GM12878 (cell line): ENCODE data around the gene PRRC2C. TPM values are rescaled to one million over a fixed set of nuclear protein-coding genes. Genes with fewer than 3 reads are reported as not detected.

Source experiments
- ATAC-seq: fragments of 200-7000 bp; cut with Tn5 transposase; 3 replicates; pipeline ENCODE4 v1.9.1; 2020; ENCODE audit warnings: mild to moderate bottlenecking, moderate library complexity
- BruUV-seq: library from RNA; stranded (reverse); fragments of 400-500 nt; replicated peaks from 2 replicates; lab custom pipeline; 2021; lab: Mats Ljungman, UMichigan
- CTCF ChIA-PET: fragments of 300-600 bp; sonication (Branson Sonifier 250); formaldehyde crosslinking; extraction: SDS; loops from one replicate; lab custom pipeline; 2021; ENCODE audit warnings: inconsistent platforms; lab: Yijun Ruan, JAX
- POLR2A ChIA-PET: fragments of 350-600 bp; formaldehyde crosslinking; extraction: SDS; loops from one replicate; lab custom pipeline; 2021; ENCODE audit warnings: inconsistent platforms; lab: Charles Lee
- RAD21 ChIA-PET: fragments of 300-600 bp; sonication (Branson Sonifier 250); formaldehyde crosslinking; loops from one replicate; lab custom pipeline; 2023; ENCODE audit warnings: antibody characterized with exemption; ENCODE audit not compliant: unreplicated experiment; lab: Charles Lee
- SMC1A ChIA-PET: fragments of 300-600 bp; sonication (Branson Sonifier 250); formaldehyde crosslinking; loops from one replicate; lab custom pipeline; 2023; ENCODE audit not compliant: unreplicated experiment, uncharacterized antibody; lab: Charles Lee
- DNase-seq: peaks from one replicate; pipeline ENCODE4 v3.0.0-alpha.2; 2011; ENCODE audit warnings: low read depth, low spot score
- FAIRE-seq: peaks from 3 replicates; lab custom pipeline; 2011; peaks lifted over from hg19 to GRCh38; lab: Jason Lieb, UNC
- H2AFZ ChIP-seq: 2 replicates; pipeline ENCODE4 v1.6.0; 2011; ENCODE audit warnings: low read depth, low read length, control low read depth; ENCODE audit not compliant: control insufficient read depth
- H3K27ac ChIP-seq: 2 replicates; pipeline ENCODE4 v1.5.1; 2011; ENCODE audit warnings: control low read depth; ENCODE audit not compliant: control insufficient read depth, insufficient read depth
- H3K27me3 ChIP-seq, 2 experiments: replicated peaks in 1 of 2; 2 replicates each; pipeline versions ENCODE4 v1.6.0 to v1.6.1; 2011; ENCODE audit warnings: low read length in 1 of 2; ENCODE audit not compliant: control insufficient read depth in 2 of 2, insufficient read depth in 2 of 2
- H3K36me3 ChIP-seq, 2 experiments: 2 replicates each; pipeline ENCODE4 v1.5.1; 2011; ENCODE audit warnings: low read length in 1 of 2; ENCODE audit not compliant: control insufficient read depth in 2 of 2, insufficient read depth in 2 of 2
- H3K4me1 ChIP-seq: 2 replicates; pipeline ENCODE4 v1.6.1; 2011; ENCODE audit warnings: mild to moderate bottlenecking, low read length, moderate library complexity, mixed read lengths; ENCODE audit not compliant: control insufficient read depth, insufficient read depth
- H3K4me2 ChIP-seq: 2 replicates; pipeline ENCODE4 v1.6.0; 2011; ENCODE audit warnings: control low read depth; ENCODE audit not compliant: control insufficient read depth, insufficient read depth
- H3K4me3 ChIP-seq: fragments of 200-600 bp; sonication (generic); 2 replicates; pipeline ENCODE4 v1.5.1; 2016
- H3K79me2 ChIP-seq: 2 replicates; pipeline ENCODE4 v1.6.0; 2011; ENCODE audit warnings: low read length; ENCODE audit not compliant: control insufficient read depth, insufficient read depth
- H3K9ac ChIP-seq: 2 replicates; pipeline ENCODE4 v1.8.0; 2011; ENCODE audit warnings: low read length, control low read depth, mixed read lengths; ENCODE audit not compliant: control insufficient read depth, insufficient read depth
- H3K9me3 ChIP-seq: replicated peaks from 3 replicates; pipeline ENCODE4 v1.5.1; 2011; ENCODE audit warnings: mild to moderate bottlenecking, low read length; ENCODE audit not compliant: control insufficient read depth, insufficient read depth
- H4K20me1 ChIP-seq: 2 replicates; pipeline ENCODE4 v1.6.0; 2011; ENCODE audit not compliant: control insufficient read depth, insufficient read depth
- CBX3 ChIP-seq: fragments of 200-600 bp; sonication (generic); IDR thresholded peaks from 2 replicates; pipeline ENCODE4 v1.6.1; 2016; ENCODE audit warnings: low read depth, borderline replicate concordance
- CBX5 ChIP-seq: sonication (generic); IDR thresholded peaks from 2 replicates; pipeline ENCODE4 v1.6.1; 2016; ENCODE audit warnings: low read depth, moderate library complexity, mild to moderate bottlenecking, inconsistent platforms
- FOXK2 ChIP-seq: fragments of 450-650 bp; IDR thresholded peaks from 2 replicates; pipeline ENCODE4 v1.6.1; 2017; ENCODE audit warnings: mild to moderate bottlenecking, moderate library complexity
- GABPA ChIP-seq: IDR thresholded peaks from 2 replicates; pipeline ENCODE4 v1.6.1; 2014; ENCODE audit warnings: antibody characterized with exemption, low read depth, mild to moderate bottlenecking, inconsistent platforms
- GATAD2B ChIP-seq: fragments of 450-650 bp; conservative IDR thresholded peaks from 2 replicates; pipeline ENCODE4 v1.6.1; 2017; ENCODE audit warnings: low read depth, mild to moderate bottlenecking, moderate library complexity
- HDAC2 ChIP-seq: fragments of 200-600 bp; sonication (generic); IDR thresholded peaks from 2 replicates; pipeline ENCODE4 v1.6.1; 2017
- JUND ChIP-seq: IDR thresholded peaks from 2 replicates; pipeline ENCODE4 v1.6.1; 2012; ENCODE audit warnings: low read depth, mild to moderate bottlenecking, low read length, improper control_type of control experiment, moderate library complexity
- KLF5 ChIP-seq: fragments of 450-650 bp; IDR thresholded peaks from 2 replicates; pipeline ENCODE4 v1.6.1; 2014; ENCODE audit warnings: mild to moderate bottlenecking; ENCODE audit not compliant: partially characterized antibody
- MEF2B ChIP-seq: fragments of 450-650 bp; IDR thresholded peaks from 2 replicates; pipeline ENCODE4 v1.6.1; 2018; ENCODE audit warnings: mild to moderate bottlenecking, moderate library complexity; ENCODE audit not compliant: partially characterized antibody, poor library complexity, severe bottlenecking
- NFIC ChIP-seq: IDR thresholded peaks from 2 replicates; pipeline ENCODE4 v1.6.1; 2012; ENCODE audit warnings: low read depth, mild to moderate bottlenecking, inconsistent platforms, low read length, moderate library complexity
- PAX8 ChIP-seq: fragments of 450-650 bp; IDR thresholded peaks from 2 replicates; pipeline ENCODE4 v1.6.1; 2017; ENCODE audit warnings: mild to moderate bottlenecking, moderate library complexity
- POU2F2 ChIP-seq: IDR thresholded peaks from 3 replicates; pipeline ENCODE4 v1.6.1; 2011; ENCODE audit warnings: low read depth, mild to moderate bottlenecking, low read length, borderline replicate concordance
- RB1 ChIP-seq: fragments of 450-650 bp; formaldehyde crosslinking; IDR thresholded peaks from 2 replicates; pipeline ENCODE4 v1.6.1; 2017; ENCODE audit warnings: mild to moderate bottlenecking, borderline replicate concordance
- WRNIP1 ChIP-seq: IDR thresholded peaks from 2 replicates; pipeline ENCODE4 v1.6.1; 2011; ENCODE audit warnings: low read depth, low read length, improper control_type of control experiment, borderline replicate concordance
- YBX1 ChIP-seq: fragments of 450-650 bp; IDR thresholded peaks from 2 replicates; pipeline ENCODE4 v1.6.1; 2016; ENCODE audit warnings: antibody characterized with exemption
- ZNF384 ChIP-seq: IDR thresholded peaks from 2 replicates; pipeline ENCODE4 v1.6.1; 2012; ENCODE audit warnings: low read depth, mild to moderate bottlenecking, low read length, improper control_type of control experiment, borderline replicate concordance
- WGBS: methylation state at CpG from one replicate; pipeline ENCODE4 v1.1.6; 2016; ENCODE audit warnings: low lambda C conversion rate; ENCODE audit not compliant: insufficient replicate concordance, insufficient coverage; ENCODE audit errors: missing lambda C conversion rate; 5-methylcytosine and 5-hydroxymethylcytosine counted together
- in situ Hi-C: fragments of 300-500 bp; cut with MboI; formaldehyde crosslinking; loops from 9 replicates; pipeline ENCODE4 v1.14.3; 2018; ENCODE audit warnings: mixed read lengths
- intact Hi-C: fragments of 100-400 bp; cut with micrococcal nuclease; formaldehyde crosslinking; loops from one replicate; pipeline ENCODE4 v1.14.2; 2022; ENCODE audit not compliant: unreplicated experiment
- polyA plus RNA-seq, 11 experiments: library from polyadenylated mRNA; depleted of rRNA in 4 of 11; unstranded in 6 of 11; stranded (reverse) in 5 of 11; fragments of >200 nt; fragmentation: Nextera tagmentation in 4 of 11; fragmentation: Illumina TruSeq in 1 of 11; extraction: Ambion mirVana in 4 of 11; extraction: Trizol in 1 of 11; gene quantifications; 1 replicate in 1 of 11; 2 replicates in 10 of 11; pipeline versions ENCODE4 v1.2.1 to v1.2.3, GENCODE V29; 2011 to 2016; ENCODE audit warnings: inconsistent platforms in 2 of 11, missing spikeins in 2 of 11, low read depth in 1 of 11
- total RNA-seq, 4 experiments: library from RNA; depleted of rRNA in 3 of 4; stranded (reverse); fragments of >200 nt in 3 of 4; fragmentation: Illumina TruSeq in 1 of 4; extraction: Trizol in 1 of 4; gene quantifications; 2 replicates each; pipeline versions ENCODE4 v1.2.1 to v1.2.3, GENCODE V29; 2013 to 2021
- TF ChIP-seq, protein P1 (sequence below): fragments of 450-650 bp; IDR thresholded peaks from 2 replicates; pipeline ENCODE4 v1.6.1; 2016; ENCODE audit warnings: mild to moderate bottlenecking
- TF ChIP-seq, protein P2 (sequence below): IDR thresholded peaks from 2 replicates; pipeline ENCODE4 v1.6.1; 2012; ENCODE audit warnings: low read depth, low read length, improper control_type of control experiment

Gene PRRC2C
- total and polyA plus RNA-seq, 10 of the 15 experiments (the other 5 are each of a cell fraction or from before 2014, with no cell fraction given), result 53.4 to 182 (median 91.8) TPM

DNA sequence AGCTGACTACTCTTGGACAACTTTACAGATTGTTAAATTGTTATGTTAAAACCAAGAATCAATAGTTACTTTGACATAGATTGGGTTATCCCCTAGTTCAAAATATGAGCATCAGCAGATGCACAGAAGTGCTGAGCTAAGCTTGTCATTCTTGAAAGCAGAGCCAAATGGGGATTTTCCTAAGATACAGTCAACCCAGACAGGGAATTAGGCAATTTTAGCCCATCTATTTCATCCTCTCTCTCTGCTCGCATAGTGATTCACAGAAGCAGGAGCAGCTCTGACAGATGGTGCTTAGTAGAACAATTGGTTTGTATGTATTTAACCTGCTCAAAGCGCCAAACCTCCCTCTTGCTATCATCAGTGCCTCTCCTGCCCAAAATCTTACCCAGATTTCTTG lies 27.9 kb upstream of the PRRC2C start:
- ChIA-PET RAD21 (no interaction called here), POLR2A (no interaction called here), CTCF (no interaction called here), SMC1A (no interaction called here)
- H3K27me3 ChIP-seq, result no peaks in the 10 kb centered on the region
- FAIRE-seq (no peak), DNase-seq (no peak), ATAC-seq (no peak)
- H3K4me3 ChIP-seq, result no peak overlapping the region
- no peaks in the 10 kb centered on the region for H3K9me3 ChIP-seq
- no peaks in the 10 kb centered on the region for H3K4me1 ChIP-seq
- H2AFZ ChIP-seq, result no peak overlapping the region
- no peak overlapping the region for H3K27ac ChIP-seq
- in situ Hi-C loops, result no loop called here
- TF ChIP-seq HDAC2 (no peak), CBX5 (no peak), CBX3 (no peak), YBX1 (no peak), RB1 (no peak), NFIC (no peak), POU2F2 (no peak), FOXK2 (no peak), MEF2B (no peak), JUND (no peak), GABPA (no peak), KLF5 (no peak), GATAD2B (no peak), ZNF384 (no peak), PAX8 (no peak), WRNIP1 (no peak)
- TF ChIP-seq, protein P1, sequence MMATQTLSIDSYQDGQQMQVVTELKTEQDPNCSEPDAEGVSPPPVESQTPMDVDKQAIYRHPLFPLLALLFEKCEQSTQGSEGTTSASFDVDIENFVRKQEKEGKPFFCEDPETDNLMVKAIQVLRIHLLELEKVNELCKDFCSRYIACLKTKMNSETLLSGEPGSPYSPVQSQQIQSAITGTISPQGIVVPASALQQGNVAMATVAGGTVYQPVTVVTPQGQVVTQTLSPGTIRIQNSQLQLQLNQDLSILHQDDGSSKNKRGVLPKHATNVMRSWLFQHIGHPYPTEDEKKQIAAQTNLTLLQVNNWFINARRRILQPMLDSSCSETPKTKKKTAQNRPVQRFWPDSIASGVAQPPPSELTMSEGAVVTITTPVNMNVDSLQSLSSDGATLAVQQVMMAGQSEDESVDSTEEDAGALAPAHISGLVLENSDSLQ, result no peak
- TF ChIP-seq, protein P2, sequence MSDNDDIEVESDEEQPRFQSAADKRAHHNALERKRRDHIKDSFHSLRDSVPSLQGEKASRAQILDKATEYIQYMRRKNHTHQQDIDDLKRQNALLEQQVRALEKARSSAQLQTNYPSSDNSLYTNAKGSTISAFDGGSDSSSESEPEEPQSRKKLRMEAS, result no peak
- H3K9ac ChIP-seq, result no peak overlapping the region
- H3K36me3 ChIP-seq, result no peaks in the 10 kb centered on the region
- WGBS, result 58% methylated on average over 2 of the region's 2 CpGs
- H3K79me2 ChIP-seq, result no peaks in the 10 kb centered on the region
- intact Hi-C loops, result no loop called here
- no TSS peak for BruUV-seq
- no peaks in the 10 kb centered on the region for H4K20me1 ChIP-seq
- no peak overlapping the region for H3K4me2 ChIP-seq
